ENCODE measurements around the gene CCDC50. TPM values are rescaled to one million over a fixed set of nuclear protein-coding genes. Genes with fewer than 3 reads are reported as not detected.

Gene CCDC50
- total and polyA plus RNA-seq, 2 donors (not counting 3 experiments of a cell fraction or from before 2014, with no cell fraction given) = 44.4 to 137 TPM

DNA sequence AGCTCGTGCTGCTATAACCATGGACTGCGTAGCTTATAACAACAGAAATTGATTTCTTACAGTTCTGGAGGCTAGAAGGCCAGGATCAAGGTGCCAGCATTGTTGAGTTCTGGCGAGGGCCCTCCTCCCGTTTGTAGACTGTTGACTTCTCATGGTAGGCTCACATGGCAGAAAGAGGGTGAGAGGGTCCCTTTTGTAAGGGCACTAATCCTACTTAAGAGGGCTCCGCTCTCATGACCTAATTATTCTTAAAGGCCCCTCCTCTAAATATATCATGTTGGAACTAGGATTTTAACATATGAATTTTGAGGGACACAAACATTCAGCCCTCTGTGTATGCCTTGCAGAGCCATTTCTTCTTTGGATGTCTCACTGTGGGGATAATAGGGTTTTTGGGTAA, 103.0 kb downstream of the CCDC50 start:
- no peak for TF ChIP-seq POLR2A (IDR thresholded peaks at IDR 0.05; ENCODE audit: low read depth, low read length)
- TF ChIP-seq FOS (IDR thresholded peaks at IDR 0.05; ENCODE audit: borderline replicate concordance, insufficient read depth, low read length) = no peak
- TF ChIP-seq GATA2 (IDR thresholded peaks at IDR 0.05; ENCODE audit: insufficient read depth, insufficient read length, low read depth, low read length) = no peak
- TF ChIP-seq, protein P1, sequence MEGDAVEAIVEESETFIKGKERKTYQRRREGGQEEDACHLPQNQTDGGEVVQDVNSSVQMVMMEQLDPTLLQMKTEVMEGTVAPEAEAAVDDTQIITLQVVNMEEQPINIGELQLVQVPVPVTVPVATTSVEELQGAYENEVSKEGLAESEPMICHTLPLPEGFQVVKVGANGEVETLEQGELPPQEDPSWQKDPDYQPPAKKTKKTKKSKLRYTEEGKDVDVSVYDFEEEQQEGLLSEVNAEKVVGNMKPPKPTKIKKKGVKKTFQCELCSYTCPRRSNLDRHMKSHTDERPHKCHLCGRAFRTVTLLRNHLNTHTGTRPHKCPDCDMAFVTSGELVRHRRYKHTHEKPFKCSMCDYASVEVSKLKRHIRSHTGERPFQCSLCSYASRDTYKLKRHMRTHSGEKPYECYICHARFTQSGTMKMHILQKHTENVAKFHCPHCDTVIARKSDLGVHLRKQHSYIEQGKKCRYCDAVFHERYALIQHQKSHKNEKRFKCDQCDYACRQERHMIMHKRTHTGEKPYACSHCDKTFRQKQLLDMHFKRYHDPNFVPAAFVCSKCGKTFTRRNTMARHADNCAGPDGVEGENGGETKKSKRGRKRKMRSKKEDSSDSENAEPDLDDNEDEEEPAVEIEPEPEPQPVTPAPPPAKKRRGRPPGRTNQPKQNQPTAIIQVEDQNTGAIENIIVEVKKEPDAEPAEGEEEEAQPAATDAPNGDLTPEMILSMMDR (IDR thresholded peaks at IDR 0.05; ENCODE audit: extremely low read depth in 1 of 2, insufficient read depth in 1 of 2, low read depth in 1 of 2, low read length in 2 of 2) = no peak
- TF ChIP-seq, protein P2, sequence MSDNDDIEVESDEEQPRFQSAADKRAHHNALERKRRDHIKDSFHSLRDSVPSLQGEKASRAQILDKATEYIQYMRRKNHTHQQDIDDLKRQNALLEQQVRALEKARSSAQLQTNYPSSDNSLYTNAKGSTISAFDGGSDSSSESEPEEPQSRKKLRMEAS (IDR thresholded peaks at IDR 0.05; ENCODE audit: insufficient read depth, insufficient read length) = no peak
- Histone ChIP-seq H3K27ac (ENCODE audit: insufficient read depth, low read depth, low read length) (no peak overlapping the region), H3K36me3 (ENCODE audit: control insufficient read depth in 2 of 2, extremely low read depth in 1 of 2, insufficient read depth in 2 of 2, low read length in 2 of 2) (no peaks in the 10 kb centered on the region), H3K27me3 (ENCODE audit: control insufficient read depth in 2 of 2, insufficient read depth in 2 of 2, low read length in 2 of 2) (peaks cover 3 to 4% of the 10 kb centered on the region in 2 experiments), H2AFZ (ENCODE audit: low read depth, low read length) (no peak overlapping the region), H3K79me2 (ENCODE audit: control insufficient read depth, insufficient read depth, low read length) (no peaks in the 10 kb centered on the region), H3K9me1 (replicated peaks; ENCODE audit: control insufficient read depth, extremely low read depth, insufficient read depth, low read length) (no peaks in the 10 kb centered on the region), H3K4me1 (ENCODE audit: control insufficient read depth, extremely low read depth, insufficient read depth, low read length) (no peaks in the 10 kb centered on the region), H4K20me1 (replicated peaks; ENCODE audit: control insufficient read depth, extremely low read depth, insufficient read depth, low read length) (no peaks in the 10 kb centered on the region), H3K4me2 (ENCODE audit: insufficient read depth, low read length) (no peak overlapping the region), H3K9me3 (replicated peaks; ENCODE audit: control insufficient read depth, insufficient read depth, low read length) (no peaks in the 10 kb centered on the region), H3K4me3 (replicated peaks in 1 of 3; ENCODE audit: insufficient read depth in 1 of 3, low read depth in 1 of 3, low read length in 3 of 3) (no peak overlapping the region), H3K9ac (replicated peaks; ENCODE audit: extremely low read depth, insufficient read depth, low read length) (no peak overlapping the region)
- DNase-seq (ENCODE audit: low read depth, low spot score) (no peak), FAIRE-seq (no peak)
- ChIA-PET CTCF (interaction anchor here (0.6 kb wide), 1 partner anchor 232 kb away, joined by 3 read pairs; no protein-coding TSS in a partner anchor), POLR2A (no interaction called here)
- dilution Hi-C loops (cut with MboI; ENCODE audit: extremely low pct_ligation_motif_present, low sequenced_read_pairs) (no loop called here), intact Hi-C loops (cut with micrococcal nuclease) (no loop called here)
- no TSS peak for BruUV-seq (replicated peaks)

DNA sequence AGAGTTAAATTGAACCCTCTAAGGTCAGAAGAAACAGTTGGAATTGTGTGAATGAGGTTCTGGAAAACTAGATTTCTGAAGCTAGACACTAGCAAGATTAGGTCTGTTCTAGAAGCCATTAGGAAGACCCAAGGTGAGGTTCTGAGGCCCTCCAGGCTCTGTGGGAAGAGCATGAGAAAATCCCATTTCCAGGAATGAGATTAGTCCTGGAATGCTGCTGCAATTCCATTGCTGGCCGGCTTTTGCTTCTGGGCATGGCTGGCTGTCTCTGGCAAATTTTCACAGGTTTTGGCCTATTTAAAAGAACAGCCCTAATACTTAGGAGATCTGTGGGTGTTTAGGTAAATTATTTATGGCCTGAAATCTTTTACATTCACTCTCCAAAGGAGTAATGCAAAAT, 104.8 kb downstream of the CCDC50 start:
- H3K4me3 ChIP-seq (replicated peaks in 1 of 3; ENCODE audit: insufficient read depth in 1 of 3, low read depth in 1 of 3, low read length in 3 of 3) = no peak overlapping the region
- TF ChIP-seq EZH2 (IDR thresholded peaks at IDR 0.05; ENCODE audit: borderline replicate concordance, low read depth, low read length, severe bottlenecking) (no peak), GATA2 (IDR thresholded peaks at IDR 0.05; ENCODE audit: insufficient read depth, insufficient read length, low read depth, low read length) (no peak), POLR2A (IDR thresholded peaks at IDR 0.05; ENCODE audit: low read depth, low read length) (no peak), FOS (IDR thresholded peaks at IDR 0.05; ENCODE audit: borderline replicate concordance, insufficient read depth, low read length) (no peak), POLR2AphosphoS5 (IDR thresholded peaks at IDR 0.05; ENCODE audit: insufficient read depth, low read depth, low read length) (no peak), JUN (IDR thresholded peaks at IDR 0.05; ENCODE audit: borderline replicate concordance, insufficient read depth, insufficient read length, low read depth) (no peak), MYC (IDR thresholded peaks at IDR 0.05; ENCODE audit: low read depth, low read length) (no peak)
- TF ChIP-seq, protein P2 (IDR thresholded peaks at IDR 0.05; ENCODE audit: insufficient read depth, insufficient read length) = no peak
- TF ChIP-seq, protein P1 (IDR thresholded peaks at IDR 0.05; ENCODE audit: extremely low read depth in 1 of 2, insufficient read depth in 1 of 2, low read depth in 1 of 2, low read length in 2 of 2) = no peak
- no peak overlapping the region for H3K9ac ChIP-seq (replicated peaks; ENCODE audit: extremely low read depth, insufficient read depth, low read length)
- H4K20me1 ChIP-seq (replicated peaks; ENCODE audit: control insufficient read depth, extremely low read depth, insufficient read depth, low read length) = no peaks in the 10 kb centered on the region
- dilution Hi-C loops (cut with MboI; ENCODE audit: extremely low pct_ligation_motif_present, low sequenced_read_pairs) = no loop called here
- no peak overlapping the region for H2AFZ ChIP-seq (ENCODE audit: low read depth, low read length)
- intact Hi-C loops (cut with micrococcal nuclease) = no loop called here
- BruUV-seq (replicated peaks) = no TSS peak
- H3K9me3 ChIP-seq (replicated peaks; ENCODE audit: control insufficient read depth, insufficient read depth, low read length) = no peaks in the 10 kb centered on the region
- ChIA-PET CTCF (no interaction called here), POLR2A (no interaction called here)
- no peak overlapping the region for H3K27ac ChIP-seq (ENCODE audit: insufficient read depth, low read depth, low read length)
- no peak for DNase-seq (ENCODE audit: low read depth, low spot score)
- peaks cover 3 to 5% of the 10 kb centered on the region in 2 experiments for H3K27me3 ChIP-seq (ENCODE audit: control insufficient read depth in 2 of 2, insufficient read depth in 2 of 2, low read length in 2 of 2)
- no peaks in the 10 kb centered on the region for H3K9me1 ChIP-seq (replicated peaks; ENCODE audit: control insufficient read depth, extremely low read depth, insufficient read depth, low read length)
- H3K4me1 ChIP-seq (ENCODE audit: control insufficient read depth, extremely low read depth, insufficient read depth, low read length) = no peaks in the 10 kb centered on the region
- no peak overlapping the region for H3K4me2 ChIP-seq (ENCODE audit: insufficient read depth, low read length)
- FAIRE-seq = no peak
- no peaks in the 10 kb centered on the region for H3K79me2 ChIP-seq (ENCODE audit: control insufficient read depth, insufficient read depth, low read length)
- H3K36me3 ChIP-seq (ENCODE audit: control insufficient read depth in 2 of 2, extremely low read depth in 1 of 2, insufficient read depth in 2 of 2, low read length in 2 of 2) = no peaks in the 10 kb centered on the region

Measured in endothelial cell of umbilical vein (primary cell).